GM23338 (cell line): ENCODE measurements around the gene EFCC1. TPM values are rescaled to one million over a fixed set of nuclear protein-coding genes. Genes with fewer than 3 reads are reported as not detected.

Experiments
- ATAC-seq: fragments of 200-7000 bp; cut with Tn5 transposase; 3 replicates; pipeline ENCODE4 v1.9.1; 2020
- DNase-seq: peaks from one replicate; pipeline ENCODE4 v3.0.0-alpha.2; 2015; ENCODE audit warnings: low spot score
- H2AFZ ChIP-seq: fragments of 200-600 bp; sonication (generic); 2 replicates; pipeline ENCODE4 v1.8.0; 2016; ENCODE audit warnings: antibody characterized with exemption, mild to moderate bottlenecking, moderate library complexity
- H3F3A ChIP-seq: fragments of 200-600 bp; sonication (generic); replicated peaks from 2 replicates; pipeline ENCODE4 v1.8.0; 2017; ENCODE audit warnings: antibody characterized with exemption, mixed run types, low read depth
- H3K27ac ChIP-seq: fragments of 200-600 bp; sonication (generic); 2 replicates; pipeline ENCODE4 v1.6.1; 2016; ENCODE audit warnings: low read depth
- H3K27me3 ChIP-seq: fragments of 200-600 bp; sonication (generic); 2 replicates; pipeline ENCODE4 v1.8.0; 2016; ENCODE audit warnings: mild to moderate bottlenecking, mixed run types, moderate library complexity; ENCODE audit not compliant: insufficient read depth
- H3K36me3 ChIP-seq: fragments of 200-600 bp; sonication (generic); 2 replicates; pipeline ENCODE4 v1.8.0; 2016; ENCODE audit warnings: mild to moderate bottlenecking; ENCODE audit not compliant: insufficient read depth
- H3K4me1 ChIP-seq: fragments of 200-600 bp; sonication (generic); 2 replicates; pipeline ENCODE4 v1.8.0; 2016; ENCODE audit warnings: mild to moderate bottlenecking, moderate library complexity; ENCODE audit not compliant: insufficient read depth
- H3K4me2 ChIP-seq: fragments of 200-600 bp; sonication (generic); 2 replicates; pipeline ENCODE4 v1.7.1; 2017; ENCODE audit warnings: mixed run types
- H3K4me3 ChIP-seq: fragments of 200-600 bp; sonication (generic); 2 replicates; pipeline ENCODE4 v1.6.1; 2016; ENCODE audit warnings: mixed run types
- H3K79me2 ChIP-seq: fragments of 200-600 bp; sonication (generic); replicated peaks from 2 replicates; pipeline ENCODE4 v1.8.0; 2017; ENCODE audit warnings: mild to moderate bottlenecking; ENCODE audit not compliant: insufficient read depth
- H3K9me2 ChIP-seq: fragments of 200-600 bp; sonication (generic); 2 replicates; pipeline ENCODE4 v1.8.0; 2017; ENCODE audit not compliant: insufficient read depth
- H4K20me1 ChIP-seq: fragments of 200-600 bp; sonication (generic); replicated peaks from 2 replicates; pipeline ENCODE4 v1.8.0; 2017; ENCODE audit warnings: mild to moderate bottlenecking; ENCODE audit not compliant: insufficient read depth
- H3K27ac Mint-ChIP-seq: 2 replicates; pipeline ENCODE4 v1.8.0; 2020; ENCODE audit warnings: inconsistent platforms, mild to moderate bottlenecking, moderate library complexity, mixed read lengths
- H3K27me3 Mint-ChIP-seq: 3 replicates; pipeline ENCODE4 v1.8.0; 2022; ENCODE audit warnings: low read depth, mild to moderate bottlenecking, moderate library complexity, mixed read lengths, inconsistent platforms; ENCODE audit not compliant: insufficient read depth, poor library complexity
- H3K36me3 Mint-ChIP-seq: 3 replicates; pipeline ENCODE4 v1.8.0; 2021; ENCODE audit warnings: low read depth, mild to moderate bottlenecking, inconsistent platforms, moderate library complexity, mixed read lengths
- H3K4me1 Mint-ChIP-seq: 3 replicates; pipeline ENCODE4 v1.8.0; 2020; ENCODE audit warnings: mild to moderate bottlenecking, inconsistent platforms, mixed read lengths
- H3K4me3 Mint-ChIP-seq: 3 replicates; pipeline ENCODE4 v1.8.0; 2021; ENCODE audit warnings: moderate library complexity, mild to moderate bottlenecking, inconsistent platforms, mixed read lengths
- H3K9me3 Mint-ChIP-seq: 3 replicates; pipeline ENCODE4 v1.8.0; 2020; ENCODE audit warnings: moderate library complexity, mild to moderate bottlenecking, inconsistent platforms, mixed read lengths
- CREB1 ChIP-seq: fragments of 250-450 bp; sonication (Bioruptor Pico); IDR thresholded peaks from 2 replicates; pipeline ENCODE4 v1.5.0; 2020; ENCODE audit warnings: low read depth, mild to moderate bottlenecking, moderate library complexity
- CTCF ChIP-seq, 2 experiments: fragments of 200-600 bp in 1 of 2; sonication (generic) in 1 of 2; conservative IDR thresholded peaks; 2 replicates each; pipeline versions ENCODE4 v1.5.1 to v1.6.1; 2016 to 2017; ENCODE audit warnings: antibody characterized with exemption in 2 of 2, low read depth in 2 of 2, mild to moderate bottlenecking in 2 of 2, moderate library complexity in 1 of 2
- ETS1 ChIP-seq: IDR thresholded peaks from 2 replicates; pipeline ENCODE4 v1.6.1; 2016; ENCODE audit warnings: antibody characterized with exemption
- EZH2phosphoT487 ChIP-seq: fragments of 200-600 bp; sonication (generic); IDR thresholded peaks from one replicate; pipeline ENCODE4 v1.8.1; 2018; ENCODE audit warnings: antibody characterized with exemption; ENCODE audit not compliant: unreplicated experiment
- NANOG ChIP-seq: IDR thresholded peaks from 2 replicates; pipeline ENCODE4 v1.6.1; 2016; ENCODE audit warnings: antibody characterized with exemption, borderline replicate concordance
- STAT1 ChIP-seq: IDR thresholded peaks from one replicate; pipeline ENCODE4 v1.6.1; 2016; ENCODE audit warnings: antibody characterized with exemption; ENCODE audit not compliant: unreplicated experiment
- ZNF114 ChIP-seq: fragments of 250-450 bp; sonication (Bioruptor Pico); IDR thresholded peaks from 2 replicates; pipeline ENCODE4 v1.5.0; 2020; ENCODE audit warnings: mild to moderate bottlenecking, moderate library complexity
- ZNF331 ChIP-seq: fragments of 250-450 bp; sonication (Bioruptor Pico); IDR thresholded peaks from 2 replicates; pipeline ENCODE4 v1.5.0; 2020; ENCODE audit warnings: low read depth, mild to moderate bottlenecking, moderate library complexity
- polyA plus RNA-seq: library from polyadenylated mRNA; unstranded; fragments of >200 nt; fragmentation: Nextera tagmentation; extraction: Ambion mirVana; gene quantifications from 2 replicates; pipeline ENCODE4 v1.2.1, GENCODE V29; 2016
- total RNA-seq: library from RNA; depleted of rRNA; stranded (reverse); fragments of >200 nt; shearing (Covaris generic); gene quantifications from 2 replicates; pipeline ENCODE4 v1.2.3, GENCODE V29; 2014
- TF ChIP-seq, protein P1 (sequence below): fragments of 250-450 bp; sonication (Bioruptor Pico); IDR thresholded peaks from 2 replicates; pipeline ENCODE4 v1.5.0; 2020; ENCODE audit warnings: mild to moderate bottlenecking, moderate library complexity
- TF ChIP-seq, protein P2 (sequence below): IDR thresholded peaks from one replicate; pipeline ENCODE4 v1.6.1; 2018; ENCODE audit warnings: antibody characterized with exemption; ENCODE audit not compliant: unreplicated experiment

Gene EFCC1
- total and polyA plus RNA-seq, 2 experiments from 2014 or later = not detected

DNA sequence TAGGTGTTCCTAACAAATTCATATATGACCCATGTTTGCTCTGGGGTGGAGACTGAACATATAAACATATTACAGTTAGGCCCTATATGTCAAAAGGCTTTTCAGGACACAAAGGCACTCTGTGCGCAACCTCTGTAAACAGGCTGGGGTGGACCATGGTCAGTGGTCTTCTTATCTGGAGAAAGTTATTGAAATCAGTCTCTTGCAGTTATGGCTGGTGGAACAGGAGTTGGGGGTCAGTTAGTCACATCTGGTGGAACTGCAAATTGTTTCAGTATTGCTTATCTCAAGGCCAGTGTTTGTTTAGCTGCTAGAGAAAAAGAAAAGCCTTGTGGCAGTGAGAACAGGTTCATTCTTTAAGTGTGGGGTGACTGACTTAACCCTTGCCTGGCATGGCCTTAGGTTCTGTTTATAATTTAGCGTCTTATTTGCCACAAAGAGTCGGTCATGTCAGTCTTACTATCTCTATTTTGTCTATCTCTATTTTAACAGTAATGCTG, 53.6 kb downstream of the EFCC1 start (continued):
- TF ChIP-seq CTCF (conservative IDR thresholded peaks at IDR 0.05; ENCODE audit: low read depth in 2 of 2) (no peak), NANOG (no peak)

DNA sequence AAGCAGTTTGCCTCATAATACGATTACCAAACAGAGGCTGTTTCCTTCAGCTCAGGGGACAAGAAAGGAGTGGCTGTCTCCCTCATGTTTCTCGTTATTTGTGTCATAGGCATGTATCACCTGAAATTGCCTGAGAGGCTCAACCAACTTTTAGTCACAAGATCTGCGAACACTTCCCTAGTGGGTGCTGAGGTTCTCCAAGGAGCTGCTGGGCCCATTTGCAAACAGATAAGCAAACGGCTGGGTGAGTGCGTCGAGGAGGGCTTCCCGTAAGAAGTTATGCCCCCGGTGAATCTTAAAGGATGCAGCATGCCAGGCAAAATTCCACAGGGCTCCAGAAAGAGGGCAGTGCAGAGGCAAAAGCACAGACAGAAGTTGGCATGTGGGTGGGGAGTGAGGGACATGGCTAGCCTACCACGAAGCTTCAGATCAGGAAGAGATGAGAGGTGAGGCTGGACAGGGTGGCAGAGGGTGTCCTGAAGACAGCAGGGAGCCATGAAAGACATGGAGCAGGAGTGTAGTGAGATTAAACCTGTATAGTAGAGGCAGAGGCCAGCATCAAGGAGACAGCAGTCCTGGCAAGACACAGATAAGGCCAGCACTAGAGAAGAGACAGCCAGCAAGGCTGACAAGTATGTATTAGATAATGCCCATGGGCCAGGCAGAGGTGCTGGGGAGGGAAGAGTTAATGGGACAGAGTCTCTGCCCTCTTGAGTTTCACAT, 55.5 kb downstream of the EFCC1 start:
- H3K27me3 Mint-ChIP-seq = no peaks in the 10 kb centered on the region
- Histone ChIP-seq H3K4me3 (no peak overlapping the region), H4K20me1 (no peaks in the 10 kb centered on the region), H3K27ac (no peak overlapping the region), H3F3A (no peaks in the 10 kb centered on the region), H3K27me3 (no peaks in the 10 kb centered on the region), H3K4me2 (no peak overlapping the region), H3K4me1 (no peaks in the 10 kb centered on the region), H2AFZ (no peak overlapping the region; the same call in 1 of the 2 replicates), H3K9me2 (no peaks in the 10 kb centered on the region), H3K79me2 (no peaks in the 10 kb centered on the region), H3K36me3 (no peaks in the 10 kb centered on the region)
- no peaks in the 10 kb centered on the region; the same call in 2 of the 3 replicates for H3K36me3 Mint-ChIP-seq
- ATAC-seq = no peak
- no peak overlapping the region for H3K4me3 Mint-ChIP-seq
- no peak for DNase-seq
- peaks cover 4% of the 10 kb centered on the region for H3K4me1 Mint-ChIP-seq
- H3K9me3 Mint-ChIP-seq = no peaks in the 10 kb centered on the region
- H3K27ac Mint-ChIP-seq = no peak overlapping the region
- TF ChIP-seq STAT1 (no peak), ETS1 (no peak), CREB1 (CRISPR knock-in tag) (no peak), NANOG (no peak), ZNF331 (CRISPR knock-in tag) (no peak), EZH2phosphoT487 (no peak), ZNF114 (no peak)
- TF ChIP-seq, protein P1, sequence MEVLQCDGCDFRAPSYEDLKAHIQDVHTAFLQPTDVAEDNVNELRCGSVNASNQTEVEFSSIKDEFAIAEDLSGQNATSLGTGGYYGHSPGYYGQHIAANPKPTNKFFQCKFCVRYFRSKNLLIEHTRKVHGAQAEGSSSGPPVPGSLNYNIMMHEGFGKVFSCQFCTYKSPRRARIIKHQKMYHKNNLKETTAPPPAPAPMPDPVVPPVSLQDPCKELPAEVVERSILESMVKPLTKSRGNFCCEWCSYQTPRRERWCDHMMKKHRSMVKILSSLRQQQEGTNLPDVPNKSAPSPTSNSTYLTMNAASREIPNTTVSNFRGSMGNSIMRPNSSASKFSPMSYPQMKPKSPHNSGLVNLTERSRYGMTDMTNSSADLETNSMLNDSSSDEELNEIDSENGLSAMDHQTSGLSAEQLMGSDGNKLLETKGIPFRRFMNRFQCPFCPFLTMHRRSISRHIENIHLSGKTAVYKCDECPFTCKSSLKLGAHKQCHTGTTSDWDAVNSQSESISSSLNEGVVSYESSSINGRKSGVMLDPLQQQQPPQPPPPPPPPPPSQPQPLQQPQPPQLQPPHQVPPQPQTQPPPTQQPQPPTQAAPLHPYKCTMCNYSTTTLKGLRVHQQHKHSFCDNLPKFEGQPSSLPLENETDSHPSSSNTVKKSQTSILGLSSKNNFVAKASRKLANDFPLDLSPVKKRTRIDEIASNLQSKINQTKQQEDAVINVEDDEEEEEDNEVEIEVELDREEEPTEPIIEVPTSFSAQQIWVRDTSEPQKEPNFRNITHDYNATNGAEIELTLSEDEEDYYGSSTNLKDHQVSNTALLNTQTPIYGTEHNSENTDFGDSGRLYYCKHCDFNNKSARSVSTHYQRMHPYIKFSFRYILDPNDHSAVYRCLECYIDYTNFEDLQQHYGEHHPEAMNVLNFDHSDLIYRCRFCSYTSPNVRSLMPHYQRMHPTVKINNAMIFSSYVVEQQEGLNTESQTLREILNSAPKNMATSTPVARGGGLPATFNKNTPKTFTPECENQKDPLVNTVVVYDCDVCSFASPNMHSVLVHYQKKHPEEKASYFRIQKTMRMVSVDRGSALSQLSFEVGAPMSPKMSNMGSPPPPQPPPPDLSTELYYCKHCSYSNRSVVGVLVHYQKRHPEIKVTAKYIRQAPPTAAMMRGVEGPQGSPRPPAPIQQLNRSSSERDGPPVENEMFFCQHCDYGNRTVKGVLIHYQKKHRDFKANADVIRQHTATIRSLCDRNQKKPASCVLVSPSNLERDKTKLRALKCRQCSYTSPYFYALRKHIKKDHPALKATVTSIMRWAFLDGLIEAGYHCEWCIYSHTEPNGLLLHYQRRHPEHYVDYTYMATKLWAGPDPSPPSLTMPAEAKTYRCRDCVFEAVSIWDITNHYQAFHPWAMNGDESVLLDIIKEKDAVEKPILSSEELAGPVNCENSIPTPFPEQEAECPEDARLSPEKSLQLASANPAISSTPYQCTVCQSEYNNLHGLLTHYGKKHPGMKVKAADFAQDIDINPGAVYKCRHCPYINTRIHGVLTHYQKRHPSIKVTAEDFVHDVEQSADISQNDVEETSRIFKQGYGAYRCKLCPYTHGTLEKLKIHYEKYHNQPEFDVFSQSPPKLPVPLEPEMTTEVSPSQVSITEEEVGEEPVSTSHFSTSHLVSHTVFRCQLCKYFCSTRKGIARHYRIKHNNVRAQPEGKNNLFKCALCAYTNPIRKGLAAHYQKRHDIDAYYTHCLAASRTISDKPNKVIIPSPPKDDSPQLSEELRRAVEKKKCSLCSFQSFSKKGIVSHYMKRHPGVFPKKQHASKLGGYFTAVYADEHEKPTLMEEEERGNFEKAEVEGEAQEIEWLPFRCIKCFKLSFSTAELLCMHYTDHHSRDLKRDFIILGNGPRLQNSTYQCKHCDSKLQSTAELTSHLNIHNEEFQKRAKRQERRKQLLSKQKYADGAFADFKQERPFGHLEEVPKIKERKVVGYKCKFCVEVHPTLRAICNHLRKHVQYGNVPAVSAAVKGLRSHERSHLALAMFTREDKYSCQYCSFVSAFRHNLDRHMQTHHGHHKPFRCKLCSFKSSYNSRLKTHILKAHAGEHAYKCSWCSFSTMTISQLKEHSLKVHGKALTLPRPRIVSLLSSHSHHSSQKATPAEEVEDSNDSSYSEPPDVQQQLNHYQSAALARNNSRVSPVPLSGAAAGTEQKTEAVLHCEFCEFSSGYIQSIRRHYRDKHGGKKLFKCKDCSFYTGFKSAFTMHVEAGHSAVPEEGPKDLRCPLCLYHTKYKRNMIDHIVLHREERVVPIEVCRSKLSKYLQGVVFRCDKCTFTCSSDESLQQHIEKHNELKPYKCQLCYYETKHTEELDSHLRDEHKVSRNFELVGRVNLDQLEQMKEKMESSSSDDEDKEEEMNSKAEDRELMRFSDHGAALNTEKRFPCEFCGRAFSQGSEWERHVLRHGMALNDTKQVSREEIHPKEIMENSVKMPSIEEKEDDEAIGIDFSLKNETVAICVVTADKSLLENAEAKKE = no peak
- TF ChIP-seq, protein P2, sequence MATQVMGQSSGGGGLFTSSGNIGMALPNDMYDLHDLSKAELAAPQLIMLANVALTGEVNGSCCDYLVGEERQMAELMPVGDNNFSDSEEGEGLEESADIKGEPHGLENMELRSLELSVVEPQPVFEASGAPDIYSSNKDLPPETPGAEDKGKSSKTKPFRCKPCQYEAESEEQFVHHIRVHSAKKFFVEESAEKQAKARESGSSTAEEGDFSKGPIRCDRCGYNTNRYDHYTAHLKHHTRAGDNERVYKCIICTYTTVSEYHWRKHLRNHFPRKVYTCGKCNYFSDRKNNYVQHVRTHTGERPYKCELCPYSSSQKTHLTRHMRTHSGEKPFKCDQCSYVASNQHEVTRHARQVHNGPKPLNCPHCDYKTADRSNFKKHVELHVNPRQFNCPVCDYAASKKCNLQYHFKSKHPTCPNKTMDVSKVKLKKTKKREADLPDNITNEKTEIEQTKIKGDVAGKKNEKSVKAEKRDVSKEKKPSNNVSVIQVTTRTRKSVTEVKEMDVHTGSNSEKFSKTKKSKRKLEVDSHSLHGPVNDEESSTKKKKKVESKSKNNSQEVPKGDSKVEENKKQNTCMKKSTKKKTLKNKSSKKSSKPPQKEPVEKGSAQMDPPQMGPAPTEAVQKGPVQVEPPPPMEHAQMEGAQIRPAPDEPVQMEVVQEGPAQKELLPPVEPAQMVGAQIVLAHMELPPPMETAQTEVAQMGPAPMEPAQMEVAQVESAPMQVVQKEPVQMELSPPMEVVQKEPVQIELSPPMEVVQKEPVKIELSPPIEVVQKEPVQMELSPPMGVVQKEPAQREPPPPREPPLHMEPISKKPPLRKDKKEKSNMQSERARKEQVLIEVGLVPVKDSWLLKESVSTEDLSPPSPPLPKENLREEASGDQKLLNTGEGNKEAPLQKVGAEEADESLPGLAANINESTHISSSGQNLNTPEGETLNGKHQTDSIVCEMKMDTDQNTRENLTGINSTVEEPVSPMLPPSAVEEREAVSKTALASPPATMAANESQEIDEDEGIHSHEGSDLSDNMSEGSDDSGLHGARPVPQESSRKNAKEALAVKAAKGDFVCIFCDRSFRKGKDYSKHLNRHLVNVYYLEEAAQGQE = no peak
